ENCODE measurements around the gene SYT15.
A peak's percentile ranks its signal among the peaks of the same experiment; 100 is the strongest.

Gene SYT15

GRCh38 chr10:46550795-46551700, 27.9 kb upstream of the SYT15 start:
- H3K4me3 Mint-ChIP-seq: no peak overlapping the region
- H3K27ac Mint-ChIP-seq: no peak overlapping the region

GRCh38 chr10:46551701-46552525, 27.0 kb upstream of the SYT15 start:
- Mint-ChIP-seq H3K27ac (no peak overlapping the region), H3K9me3 (no peaks in the 10 kb centered on the region)

More at GRCh38 chr10:46550795-46551700, 27.9 kb upstream of the SYT15 start:
- no peaks in the 10 kb centered on the region for H3K9me3 Mint-ChIP-seq
- no peaks in the 10 kb centered on the region for H3K36me3 Mint-ChIP-seq
- H3K27me3 Mint-ChIP-seq: peaks cover 4% of the 10 kb centered on the region
- no peaks in the 10 kb centered on the region for H3K4me1 Mint-ChIP-seq

GRCh38 chr10:46552526-46553237, 26.2 kb upstream of the SYT15 start:
- H3K4me1 Mint-ChIP-seq: peaks cover 5% of the 10 kb centered on the region
- H3K36me3 Mint-ChIP-seq: no peaks in the 10 kb centered on the region
- no peak overlapping the region for H3K4me3 Mint-ChIP-seq
- H3K27me3 Mint-ChIP-seq: peaks cover 11% of the 10 kb centered on the region
- H3K9me3 Mint-ChIP-seq: no peaks in the 10 kb centered on the region
- no peak overlapping the region for H3K27ac Mint-ChIP-seq

More at GRCh38 chr10:46551701-46552525, 27.0 kb upstream of the SYT15 start:
- H3K27me3 Mint-ChIP-seq: peaks cover 6% of the 10 kb centered on the region
- H3K4me1 Mint-ChIP-seq: peaks cover under 1% of the 10 kb centered on the region
- H3K4me3 Mint-ChIP-seq: no peak overlapping the region
- H3K36me3 Mint-ChIP-seq: no peaks in the 10 kb centered on the region

GRCh38 chr10:46553238-46554049, 25.5 kb upstream of the SYT15 start:
- peaks cover 9% of the 10 kb centered on the region for H3K4me1 Mint-ChIP-seq
- H3K27me3 Mint-ChIP-seq: peaks cover 11% of the 10 kb centered on the region
- H3K36me3 Mint-ChIP-seq: no peaks in the 10 kb centered on the region
- H3K4me3 Mint-ChIP-seq: no peak overlapping the region
- H3K9me3 Mint-ChIP-seq: no peaks in the 10 kb centered on the region
- no peak overlapping the region for H3K27ac Mint-ChIP-seq

- H3K27me3 Mint-ChIP-seq: peaks cover 11% of the 10 kb centered on the region
- H3K36me3 Mint-ChIP-seq: no peaks in the 10 kb centered on the region
- no peak overlapping the region for H3K4me3 Mint-ChIP-seq
Measured at GRCh38 chr10:46554166-46554781, 24.7 kb upstream of the SYT15 start.

GRCh38 chr10:46555366-46555712, 23.6 kb upstream of the SYT15 start:
- H3K27ac Mint-ChIP-seq: no peak overlapping the region
- H3K36me3 Mint-ChIP-seq: no peaks in the 10 kb centered on the region
- H3K4me1 Mint-ChIP-seq: peaks cover 9% of the 10 kb centered on the region
- H3K4me3 Mint-ChIP-seq: no peak overlapping the region
- H3K9me3 Mint-ChIP-seq: no peaks in the 10 kb centered on the region
- H3K27me3 Mint-ChIP-seq: peaks cover 11% of the 10 kb centered on the region

More at GRCh38 chr10:46554166-46554781, 24.7 kb upstream of the SYT15 start:
- H3K9me3 Mint-ChIP-seq: no peaks in the 10 kb centered on the region
- peaks cover 9% of the 10 kb centered on the region for H3K4me1 Mint-ChIP-seq
- no peak overlapping the region for H3K27ac Mint-ChIP-seq

- H3K4me3 Mint-ChIP-seq: peak overlapping the region; percentile 30
- H3K27ac Mint-ChIP-seq: no peak overlapping the region
- H3K27me3 Mint-ChIP-seq: peaks cover 11% of the 10 kb centered on the region
- H3K9me3 Mint-ChIP-seq: no peaks in the 10 kb centered on the region
- peaks cover 9% of the 10 kb centered on the region for H3K4me1 Mint-ChIP-seq
- H3K36me3 Mint-ChIP-seq: no peaks in the 10 kb centered on the region
Measured at GRCh38 chr10:46555713-46556514, 23.0 kb upstream of the SYT15 start.

GRCh38 chr10:46556515-46557318, 22.2 kb upstream of the SYT15 start, which contains the start of gene GPRIN2:
Gene GPRIN2, minus strand, starts transcription at chr10:46556658. Its CDS starts 5,922 bp downstream, at chr10:46550736.
- H3K36me3 Mint-ChIP-seq: no peaks in the 10 kb centered on the region
- H3K4me3 Mint-ChIP-seq: peak within 1 kb of the TSS; percentile 70
- H3K9me3 Mint-ChIP-seq: no peaks in the 10 kb centered on the region
- H3K27me3 Mint-ChIP-seq: peaks cover 11% of the 10 kb centered on the region
- H3K4me1 Mint-ChIP-seq: peaks cover 9% of the 10 kb centered on the region
- H3K27ac Mint-ChIP-seq: no peak within 1 kb of the TSS

GRCh38 chr10:46557319-46558121, 21.4 kb upstream of the SYT15 start:
- H3K27ac Mint-ChIP-seq: no peak overlapping the region
- H3K4me3 Mint-ChIP-seq: peak overlapping the region; percentile 70
- H3K36me3 Mint-ChIP-seq: no peaks in the 10 kb centered on the region
- peaks cover 9% of the 10 kb centered on the region for H3K4me1 Mint-ChIP-seq
- no peaks in the 10 kb centered on the region for H3K9me3 Mint-ChIP-seq
- peaks cover 11% of the 10 kb centered on the region for H3K27me3 Mint-ChIP-seq

GRCh38 chr10:46558122-46558391, 20.9 kb upstream of the SYT15 start:
- Mint-ChIP-seq H3K9me3 (no peaks in the 10 kb centered on the region), H3K36me3 (no peaks in the 10 kb centered on the region), H3K27ac (no peak overlapping the region), H3K4me1 (peaks cover 9% of the 10 kb centered on the region), H3K27me3 (peaks cover 11% of the 10 kb centered on the region), H3K4me3 (peak overlapping the region; percentile 24)

GRCh38 chr10:46558392-46559185, 20.3 kb upstream of the SYT15 start:
- Mint-ChIP-seq H3K36me3 (no peaks in the 10 kb centered on the region), H3K4me3 (peak overlapping the region; percentile 24), H3K27ac (no peak overlapping the region), H3K27me3 (peaks cover 11% of the 10 kb centered on the region), H3K9me3 (no peaks in the 10 kb centered on the region), H3K4me1 (peaks cover 9% of the 10 kb centered on the region)

GRCh38 chr10:46559231-46559671, 19.7 kb upstream of the SYT15 start:
- Mint-ChIP-seq H3K36me3 (no peaks in the 10 kb centered on the region), H3K4me1 (peaks cover 9% of the 10 kb centered on the region), H3K27ac (no peak overlapping the region), H3K9me3 (no peaks in the 10 kb centered on the region), H3K4me3 (no peak overlapping the region), H3K27me3 (peaks cover 11% of the 10 kb centered on the region)
